OCI-LY7 (cell line): ENCODE measurements around the gene APOB. TPM values are rescaled to one million over a fixed set of nuclear protein-coding genes. Genes with fewer than 3 reads are reported as not detected.

Experiments used
- BruUV-seq: library from RNA; stranded (reverse); fragments of 400-500 nt; replicated peaks from 2 replicates; lab custom pipeline; 2021; lab: Mats Ljungman, UMichigan
- CTCF ChIA-PET: fragments of 300-600 bp; sonication (Branson Sonifier 250); formaldehyde crosslinking; loops from one replicate; lab custom pipeline; 2022; ENCODE audit warnings: antibody characterized with exemption; ENCODE audit not compliant: unreplicated experiment; lab: Charles Lee
- POLR2A ChIA-PET: fragments of 300-600 bp; sonication (Branson Sonifier 250); formaldehyde crosslinking; loops from one replicate; lab custom pipeline; 2022; ENCODE audit warnings: antibody characterized with exemption; lab: Charles Lee
- DNase-seq: peaks from one replicate; pipeline ENCODE4 v3.0.0-alpha.2; 2015; ENCODE audit warnings: low spot score
- H2AFZ ChIP-seq: fragments of 200-600 bp; sonication (generic), shearing (Covaris generic); 2 replicates; pipeline ENCODE4 v1.6.1; 2014; ENCODE audit warnings: mild to moderate bottlenecking, antibody characterized with exemption, low read length, moderate library complexity
- H3K27ac ChIP-seq: fragments of 200-600 bp; sonication (generic); 2 replicates; pipeline ENCODE4 v1.5.1; 2014; ENCODE audit warnings: mixed run types, low read depth, mild to moderate bottlenecking, moderate library complexity, low read length, inconsistent platforms; ENCODE audit not compliant: poor library complexity, severe bottlenecking
- H3K36me3 ChIP-seq: fragments of 200-600 bp; sonication (generic); 2 replicates; pipeline ENCODE4 v1.6.1; 2014; ENCODE audit warnings: mild to moderate bottlenecking, antibody characterized with exemption, low read length, moderate library complexity, mixed read lengths; ENCODE audit not compliant: insufficient read depth
- H3K4me1 ChIP-seq: fragments of 200-600 bp; sonication (generic); 2 replicates; pipeline ENCODE4 v1.5.1; 2014; ENCODE audit warnings: mild to moderate bottlenecking, low read length; ENCODE audit not compliant: insufficient read depth, poor library complexity, severe bottlenecking
- H3K4me2 ChIP-seq: fragments of 200-600 bp; sonication (generic); 2 replicates; pipeline ENCODE4 v1.6.1; 2014; ENCODE audit warnings: mild to moderate bottlenecking, low read length
- H3K4me3 ChIP-seq: fragments of 200-600 bp; sonication (generic); 2 replicates; pipeline ENCODE4 v1.5.1; 2014; ENCODE audit warnings: mild to moderate bottlenecking, low read depth, low read length; ENCODE audit not compliant: poor library complexity, severe bottlenecking
- H3K79me2 ChIP-seq: fragments of 200-600 bp; sonication (generic); 2 replicates; pipeline ENCODE4 v1.6.1; 2016; ENCODE audit warnings: low read depth, mild to moderate bottlenecking, low read length, moderate library complexity, mixed read lengths; ENCODE audit not compliant: insufficient read depth
- H3K9me2 ChIP-seq: fragments of 200-600 bp; sonication (generic); 2 replicates; pipeline ENCODE4 v1.6.1; 2016; ENCODE audit warnings: mild to moderate bottlenecking, low read length, mixed read lengths; ENCODE audit not compliant: insufficient read depth
- H3K9me3 ChIP-seq: fragments of 200-600 bp; sonication (generic); 2 replicates; pipeline ENCODE4 v1.6.1; 2014; ENCODE audit warnings: mild to moderate bottlenecking, mixed run types, low read length, mixed read lengths
- H4K20me1 ChIP-seq: fragments of 200-600 bp; sonication (generic); 2 replicates; pipeline ENCODE4 v1.6.1; 2014; ENCODE audit warnings: mild to moderate bottlenecking, antibody characterized with exemption, low read length, moderate library complexity, mixed read lengths; ENCODE audit not compliant: insufficient read depth
- CTCF ChIP-seq: fragments of 200-600 bp; sonication (generic); conservative IDR thresholded peaks from 2 replicates; pipeline ENCODE4 v1.5.1; 2014; ENCODE audit warnings: mild to moderate bottlenecking, antibody characterized with exemption, low read length, moderate library complexity, mixed read lengths
- EZH2phosphoT487 ChIP-seq: fragments of 200-600 bp; sonication (generic); IDR thresholded peaks from 2 replicates; pipeline ENCODE4 v1.6.1; 2018; ENCODE audit warnings: low read depth, borderline replicate concordance, mild to moderate bottlenecking, mixed run types, antibody characterized with exemption, low read length, moderate library complexity, mixed read lengths
- intact Hi-C: fragments of 100-400 bp; cut with micrococcal nuclease; formaldehyde crosslinking; loops from one replicate; pipeline ENCODE4 v1.10.0; 2022; ENCODE audit not compliant: unreplicated experiment
- total RNA-seq, 2 experiments: library from RNA; depleted of rRNA in 1 of 2; stranded (reverse); fragments of >200 nt in 1 of 2; shearing (Covaris generic) in 1 of 2; gene quantifications; 2 replicates each; pipeline ENCODE4 v1.2.3, GENCODE V29; 2014 to 2022

The APOB gene
- total RNA-seq, 2 experiments from 2014 or later = 0.03 TPM; not detected in 1

- TF ChIP-seq EZH2phosphoT487 (no peak), CTCF (no peak)
- no peaks in the 10 kb centered on the region for H3K36me3 ChIP-seq
- no peaks in the 10 kb centered on the region for H3K79me2 ChIP-seq
- no peak for DNase-seq
- POLR2A ChIA-PET = interaction anchor here (0.7 to 2.6 kb wide), 4 partner anchors 10 to 302 kb away, joined by 3 to 7 read pairs (median 3); no protein-coding TSS in a partner anchor
- no peak overlapping the region for H3K27ac ChIP-seq
- BruUV-seq = no TSS peak
- intact Hi-C loops = loop anchor here (2.0 to 5.0 kb wide), 2 partner anchors 181 to 285 kb away; no protein-coding TSS in a partner anchor
- H2AFZ ChIP-seq = no peak overlapping the region
- no peaks in the 10 kb centered on the region for H3K9me3 ChIP-seq
- H3K4me3 ChIP-seq = no peak overlapping the region
- H3K9me2 ChIP-seq = no peaks in the 10 kb centered on the region
- H3K4me2 ChIP-seq = no peak overlapping the region
- H4K20me1 ChIP-seq = no peaks in the 10 kb centered on the region
- no peaks in the 10 kb centered on the region for H3K4me1 ChIP-seq
- CTCF ChIA-PET = interaction anchor here (3.2 kb wide), 1 partner anchor 300 kb away, joined by 23 read pairs; no protein-coding TSS in a partner anchor
These were observed 82.0 kb downstream of the APOB start for GRCh38 chr2:20961858-20962257.

GRCh38 chr2:20960003-20960402 lies 83.9 kb downstream of the APOB start:
- ChIA-PET POLR2A (interaction anchor here (1.6 kb wide), 1 partner anchor 284 kb away, joined by 3 read pairs; no protein-coding TSS in a partner anchor), CTCF (no interaction called here)
- Histone ChIP-seq H3K27ac (no peak overlapping the region), H3K4me2 (no peak overlapping the region), H3K9me2 (no peaks in the 10 kb centered on the region), H3K4me3 (no peak overlapping the region), H2AFZ (no peak overlapping the region), H3K36me3 (no peaks in the 10 kb centered on the region), H3K79me2 (no peaks in the 10 kb centered on the region), H4K20me1 (no peaks in the 10 kb centered on the region), H3K9me3 (no peaks in the 10 kb centered on the region), H3K4me1 (no peaks in the 10 kb centered on the region)
- no peak for DNase-seq
- intact Hi-C loops = loop anchor here (5.0 kb wide), 1 partner anchor 283 kb away; no protein-coding TSS in a partner anchor
- no peak for TF ChIP-seq CTCF
- no peak for TF ChIP-seq EZH2phosphoT487
- BruUV-seq = no TSS peak

GRCh38 chr2:20959252-20959651 lies 84.6 kb downstream of the APOB start:
- intact Hi-C loops = no loop called here
- POLR2A ChIA-PET = interaction anchor here (1.6 kb wide), 1 partner anchor 283 kb away, joined by 3 read pairs; no protein-coding TSS in a partner anchor

More at GRCh38 chr2:20959252-20959651, 84.6 kb downstream of the APOB start:
- H3K4me1 ChIP-seq = no peaks in the 10 kb centered on the region
- H3K9me3 ChIP-seq = no peaks in the 10 kb centered on the region
- no peaks in the 10 kb centered on the region for H3K79me2 ChIP-seq
- no peak overlapping the region for H2AFZ ChIP-seq
- H3K36me3 ChIP-seq = no peaks in the 10 kb centered on the region
- no peak overlapping the region for H3K4me3 ChIP-seq
- DNase-seq = no peak
- CTCF ChIA-PET = no interaction called here
- no peaks in the 10 kb centered on the region for H4K20me1 ChIP-seq
- TF ChIP-seq CTCF = no peak
- H3K9me2 ChIP-seq = no peaks in the 10 kb centered on the region
- BruUV-seq = no TSS peak
- H3K27ac ChIP-seq = no peak overlapping the region
- H3K4me2 ChIP-seq = no peak overlapping the region
